Choroid plexus epithelial cell (primary cell): ENCODE results near the gene CARD10.

Experiments used
- DNase-seq: peaks from one replicate; pipeline ENCODE4 v3.0.0-alpha.2; 2010; ENCODE audit warnings: low read depth
- H3K4me3 ChIP-seq: 2 replicates; pipeline ENCODE4 v1.5.1; 2011; ENCODE audit warnings: low read depth, mild to moderate bottlenecking, control low read depth, low read length, moderate library complexity
- CTCF ChIP-seq: conservative IDR thresholded peaks from 2 replicates; pipeline ENCODE4 v1.5.1; 2011; ENCODE audit warnings: low read depth, mild to moderate bottlenecking, control low read depth, inconsistent platforms, low read length, moderate library complexity

The CARD10 gene

DNA sequence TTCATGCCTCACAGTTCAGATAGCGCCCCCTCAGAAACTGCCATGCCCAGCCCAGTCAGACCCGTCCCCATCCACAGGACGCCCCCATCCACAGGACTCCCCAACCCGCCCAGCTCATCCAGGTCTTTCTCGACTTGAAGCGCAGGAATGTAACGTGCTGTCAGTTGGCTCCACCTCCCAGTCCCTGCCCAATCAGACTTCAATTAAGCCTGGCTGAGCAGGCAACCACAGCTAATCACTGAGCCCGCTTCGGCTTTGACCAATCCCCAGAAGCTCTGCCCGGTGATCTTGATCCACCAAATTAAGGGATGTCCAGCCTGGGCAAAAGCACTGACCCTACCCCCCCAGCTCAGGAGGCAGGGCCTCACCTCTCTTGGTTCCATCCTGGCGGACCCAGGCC is 22.6 kb downstream of the CARD10 start:
- peak; percentile 69 for DNase-seq
- TF ChIP-seq CTCF = no peak
- H3K4me3 ChIP-seq = no peak overlapping the region

DNA sequence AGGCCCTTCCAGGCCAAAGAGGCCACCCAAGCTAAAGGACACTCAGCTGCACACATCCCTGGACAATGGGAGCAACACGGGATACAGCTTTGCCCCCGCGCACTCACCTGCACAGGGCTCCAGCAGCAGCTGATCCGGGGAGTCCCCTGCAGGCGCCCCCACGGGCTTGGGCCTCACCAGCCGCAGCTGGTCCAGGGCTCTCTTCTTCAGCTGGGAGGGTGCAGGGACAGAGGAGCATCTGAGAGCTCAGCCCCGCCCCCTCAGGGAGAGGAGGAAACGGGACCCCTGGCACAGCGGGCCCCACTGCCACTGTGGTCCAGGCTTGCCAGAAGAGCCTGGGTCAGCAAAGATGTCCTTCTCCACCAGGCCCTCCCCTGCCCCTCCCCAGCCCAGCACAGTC is 25.2 kb downstream of the CARD10 start:
- no peak overlapping the region for H3K4me3 ChIP-seq
- no peak for DNase-seq
- no peak for TF ChIP-seq CTCF

- DNase-seq = peak; percentile 67
- no peak overlapping the region for H3K4me3 ChIP-seq
- TF ChIP-seq CTCF = peak; percentile 77
Observed at GRCh38 chr22:37492428-37493344, 26.5 kb downstream of the CARD10 start.

GRCh38 chr22:37491559-37492427 is 27.4 kb downstream of the CARD10 start:
- H3K4me3 ChIP-seq = no peak overlapping the region
- DNase-seq = no peak
- TF ChIP-seq CTCF = no peak

- DNase-seq = no peak
- H3K4me3 ChIP-seq = no peak overlapping the region
- no peak for TF ChIP-seq CTCF
Observed at GRCh38 chr22:37491106-37491505, 28.1 kb downstream of the CARD10 start.

DNA sequence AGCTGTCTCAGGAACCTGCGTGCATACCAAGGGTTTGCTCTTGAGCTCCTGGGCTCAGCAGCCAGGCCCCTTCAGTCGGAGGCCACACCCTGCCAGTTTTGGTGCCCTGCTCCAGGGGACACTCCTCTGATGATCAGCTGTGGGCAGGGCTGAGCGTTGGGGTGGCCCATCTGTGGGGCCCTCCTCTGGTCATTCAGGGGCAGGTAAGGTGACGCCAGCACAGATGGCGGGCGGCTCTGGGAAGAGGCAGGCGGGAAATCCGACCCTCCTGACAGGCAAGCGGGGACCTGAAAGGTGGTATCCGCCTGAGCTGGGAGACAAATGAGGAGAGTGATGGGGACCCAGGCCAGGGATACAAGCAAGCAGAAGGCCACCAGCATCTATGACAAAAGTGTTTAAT is 29.2 kb downstream of the CARD10 start:
- no peak for TF ChIP-seq CTCF
- no peak for DNase-seq
- no peak overlapping the region for H3K4me3 ChIP-seq
